Measurements from ENCODE around the gene TLE2. TPM values are rescaled to one million over a fixed set of nuclear protein-coding genes. Genes with fewer than 3 reads are reported as not detected.

TLE2 gene
- total and polyA plus RNA-seq, 9 of the 15 experiments (the other 6 are each of a cell fraction or from before 2014, with no cell fraction given): 0.35 to 13.1 (median 6.2) TPM

GRCh38 chr19:3067563-3067962 is 38.5 kb upstream of the TLE2 start (continued):
- no peak for TF ChIP-seq TFE3 (CRISPR knock-in tag; IDR thresholded peaks at IDR 0.05)
- TF ChIP-seq KAT7 (CRISPR knock-in tag; IDR thresholded peaks at IDR 0.05; ENCODE audit: borderline replicate concordance): no peak
- no peak for TF ChIP-seq ZNF785 (CRISPR knock-in tag; IDR thresholded peaks at IDR 0.05)
- no peak for TF ChIP-seq HMGXB4 (CRISPR knock-in tag; IDR thresholded peaks at IDR 0.05)
- no peak for TF ChIP-seq ZNF717 (CRISPR knock-in tag; IDR thresholded peaks at IDR 0.05)
- no peak for TF ChIP-seq NCOR1 (IDR thresholded peaks at IDR 0.05)
- no peak for TF ChIP-seq ZNF592 (IDR thresholded peaks at IDR 0.05)
- no peak for TF ChIP-seq POLR3G (IDR thresholded peaks at IDR 0.05; ENCODE audit: extremely low read depth, insufficient read length, insufficient replicate concordance)
